GM12872 (cell line): Measurements from ENCODE around the gene ZBTB39.
A peak's percentile ranks its signal among the peaks of the same experiment; 100 is the strongest.

Source experiments
- TF ChIP-seq, protein P1 (sequence below): IDR thresholded peaks from 3 replicates; pipeline ENCODE4 v1.5.1; 2011; ENCODE audit warnings: low read depth, mild to moderate bottlenecking, low read length, moderate library complexity; ENCODE audit not compliant: insufficient read depth

Gene ZBTB39, protein sequence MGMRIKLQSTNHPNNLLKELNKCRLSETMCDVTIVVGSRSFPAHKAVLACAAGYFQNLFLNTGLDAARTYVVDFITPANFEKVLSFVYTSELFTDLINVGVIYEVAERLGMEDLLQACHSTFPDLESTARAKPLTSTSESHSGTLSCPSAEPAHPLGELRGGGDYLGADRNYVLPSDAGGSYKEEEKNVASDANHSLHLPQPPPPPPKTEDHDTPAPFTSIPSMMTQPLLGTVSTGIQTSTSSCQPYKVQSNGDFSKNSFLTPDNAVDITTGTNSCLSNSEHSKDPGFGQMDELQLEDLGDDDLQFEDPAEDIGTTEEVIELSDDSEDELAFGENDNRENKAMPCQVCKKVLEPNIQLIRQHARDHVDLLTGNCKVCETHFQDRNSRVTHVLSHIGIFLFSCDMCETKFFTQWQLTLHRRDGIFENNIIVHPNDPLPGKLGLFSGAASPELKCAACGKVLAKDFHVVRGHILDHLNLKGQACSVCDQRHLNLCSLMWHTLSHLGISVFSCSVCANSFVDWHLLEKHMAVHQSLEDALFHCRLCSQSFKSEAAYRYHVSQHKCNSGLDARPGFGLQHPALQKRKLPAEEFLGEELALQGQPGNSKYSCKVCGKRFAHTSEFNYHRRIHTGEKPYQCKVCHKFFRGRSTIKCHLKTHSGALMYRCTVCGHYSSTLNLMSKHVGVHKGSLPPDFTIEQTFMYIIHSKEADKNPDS

DNA sequence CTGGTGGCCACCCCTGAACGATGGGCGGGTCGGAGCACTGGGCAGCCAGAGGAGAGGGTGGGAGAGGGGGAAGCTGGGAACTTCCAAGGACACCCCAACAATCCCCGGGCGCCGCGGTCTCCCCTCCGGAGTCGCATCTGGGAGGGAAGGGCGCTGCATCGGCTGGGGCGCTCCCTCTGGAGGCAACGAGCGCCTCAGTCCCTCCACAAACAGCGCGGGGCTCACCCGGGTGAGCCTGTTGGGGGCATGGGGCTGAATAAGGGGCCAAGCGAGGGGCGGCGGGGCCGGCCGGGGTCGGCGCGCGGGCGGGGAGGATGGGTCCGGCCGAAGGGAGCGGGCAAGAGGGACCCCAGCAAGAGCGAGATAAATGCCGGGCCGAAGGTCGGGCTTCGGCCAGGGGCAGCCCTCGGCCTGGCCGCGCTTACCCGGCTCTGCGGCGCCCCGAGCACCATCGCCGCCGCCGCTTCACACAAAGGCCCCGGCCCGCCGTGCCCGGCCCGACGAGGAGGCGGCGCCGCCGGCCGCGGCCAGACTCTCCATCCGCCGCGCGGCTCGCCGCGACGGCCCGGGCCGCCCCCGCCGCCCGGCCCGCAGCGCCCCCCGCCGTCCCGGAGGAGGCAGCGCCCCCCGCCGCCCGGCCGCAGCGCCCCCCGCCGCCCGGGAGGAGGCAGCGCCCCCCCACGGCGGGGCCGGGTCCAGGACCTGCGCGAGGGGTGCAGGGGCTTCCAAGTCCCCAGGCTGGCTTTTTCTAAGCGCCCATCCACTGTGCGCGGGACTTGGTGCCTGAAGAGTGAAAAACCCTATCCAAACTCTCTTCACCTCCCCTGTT is at the start of gene ZBTB39:
TSS of gene ZBTB39 (minus strand) at position 567 of the 829 bp plus-strand sequence. CDS start 1,629 bp downstream, outside the sequence.
- TF ChIP-seq, protein P1, sequence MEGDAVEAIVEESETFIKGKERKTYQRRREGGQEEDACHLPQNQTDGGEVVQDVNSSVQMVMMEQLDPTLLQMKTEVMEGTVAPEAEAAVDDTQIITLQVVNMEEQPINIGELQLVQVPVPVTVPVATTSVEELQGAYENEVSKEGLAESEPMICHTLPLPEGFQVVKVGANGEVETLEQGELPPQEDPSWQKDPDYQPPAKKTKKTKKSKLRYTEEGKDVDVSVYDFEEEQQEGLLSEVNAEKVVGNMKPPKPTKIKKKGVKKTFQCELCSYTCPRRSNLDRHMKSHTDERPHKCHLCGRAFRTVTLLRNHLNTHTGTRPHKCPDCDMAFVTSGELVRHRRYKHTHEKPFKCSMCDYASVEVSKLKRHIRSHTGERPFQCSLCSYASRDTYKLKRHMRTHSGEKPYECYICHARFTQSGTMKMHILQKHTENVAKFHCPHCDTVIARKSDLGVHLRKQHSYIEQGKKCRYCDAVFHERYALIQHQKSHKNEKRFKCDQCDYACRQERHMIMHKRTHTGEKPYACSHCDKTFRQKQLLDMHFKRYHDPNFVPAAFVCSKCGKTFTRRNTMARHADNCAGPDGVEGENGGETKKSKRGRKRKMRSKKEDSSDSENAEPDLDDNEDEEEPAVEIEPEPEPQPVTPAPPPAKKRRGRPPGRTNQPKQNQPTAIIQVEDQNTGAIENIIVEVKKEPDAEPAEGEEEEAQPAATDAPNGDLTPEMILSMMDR: peak; percentile 72

DNA sequence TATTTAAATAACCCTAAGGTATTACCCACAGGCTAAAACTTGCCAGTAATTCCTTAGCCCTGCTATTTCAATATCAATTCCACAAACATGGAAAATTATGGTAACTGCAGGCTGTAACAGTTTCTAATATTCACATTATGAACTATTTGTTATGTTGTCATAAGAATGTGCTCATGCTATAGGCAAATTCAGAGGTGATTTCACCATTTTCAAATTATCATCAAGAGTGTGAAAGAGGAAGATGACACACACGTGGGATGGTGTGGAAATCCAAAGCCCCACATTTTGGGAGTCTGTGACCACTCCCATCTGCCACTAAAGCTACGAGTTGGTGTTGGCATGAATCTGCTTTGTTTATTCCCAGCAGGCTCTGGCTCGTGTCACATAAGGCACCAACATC is 49.5 kb upstream of the ZBTB39 start:
- TF ChIP-seq, protein P1: no peak

DNA sequence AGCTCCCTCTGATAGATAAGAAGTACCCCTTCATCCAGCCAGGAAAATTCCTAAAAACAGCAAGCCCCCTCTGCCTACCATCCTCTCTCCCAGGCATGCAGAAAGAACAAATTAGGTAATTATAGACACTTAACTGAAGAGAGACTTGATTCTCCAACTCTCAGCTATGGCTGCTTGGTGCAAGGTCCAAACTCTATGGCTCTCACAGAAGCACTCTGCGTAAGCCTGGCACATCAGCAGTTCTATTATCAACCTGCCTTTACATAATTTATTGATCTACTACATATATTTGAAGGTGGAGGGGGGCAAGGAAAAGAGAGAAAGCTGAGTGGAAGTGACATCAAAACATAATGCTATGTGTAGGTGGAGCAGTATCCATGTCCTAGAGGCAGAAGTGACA is 44.7 kb upstream of the ZBTB39 start:
- TF ChIP-seq, protein P1: no peak

DNA sequence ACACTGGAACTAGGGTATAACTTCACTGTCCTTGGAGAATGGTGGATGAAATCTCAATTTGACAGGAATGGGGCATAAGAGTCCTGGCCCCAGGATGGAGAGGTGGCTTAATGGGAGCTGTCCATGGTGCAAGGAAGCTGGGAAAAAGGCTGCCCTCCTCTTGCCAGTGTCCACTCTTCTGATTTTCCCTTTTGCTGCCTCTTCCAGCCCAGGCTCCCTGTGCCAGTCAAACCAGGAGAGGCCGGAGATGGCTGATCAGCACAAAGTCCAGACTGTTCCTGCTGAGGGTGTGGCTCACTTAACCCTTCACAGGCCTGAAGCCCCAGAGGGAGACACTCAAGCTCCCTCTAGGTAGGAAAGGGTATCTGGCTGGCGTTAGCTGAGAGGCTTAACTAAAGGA is 43.5 kb upstream of the ZBTB39 start, which contains the start of gene MYO1A:
TSS of gene MYO1A (minus strand) at position 240 of the 400 bp plus-strand sequence. CDS start 1,806 bp downstream, outside the sequence.
- TF ChIP-seq, protein P1: no peak

DNA sequence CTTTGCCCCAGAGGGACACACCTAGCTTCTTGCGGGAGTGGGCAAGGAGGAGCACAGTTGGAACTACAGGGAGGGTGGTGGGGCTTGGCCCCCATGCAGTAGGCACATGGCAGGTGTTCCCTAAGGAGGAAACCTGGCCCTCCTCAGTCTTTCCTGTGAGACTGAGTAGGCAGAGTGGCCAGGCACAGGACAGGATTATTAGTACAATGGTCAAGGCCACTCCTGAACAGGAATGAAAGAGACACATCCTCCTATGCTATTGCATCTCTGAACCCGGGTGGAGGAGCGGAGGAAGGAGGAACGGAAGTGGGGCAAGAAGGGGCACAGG is 42.7 kb upstream of the ZBTB39 start:
- TF ChIP-seq, protein P1: no peak

DNA sequence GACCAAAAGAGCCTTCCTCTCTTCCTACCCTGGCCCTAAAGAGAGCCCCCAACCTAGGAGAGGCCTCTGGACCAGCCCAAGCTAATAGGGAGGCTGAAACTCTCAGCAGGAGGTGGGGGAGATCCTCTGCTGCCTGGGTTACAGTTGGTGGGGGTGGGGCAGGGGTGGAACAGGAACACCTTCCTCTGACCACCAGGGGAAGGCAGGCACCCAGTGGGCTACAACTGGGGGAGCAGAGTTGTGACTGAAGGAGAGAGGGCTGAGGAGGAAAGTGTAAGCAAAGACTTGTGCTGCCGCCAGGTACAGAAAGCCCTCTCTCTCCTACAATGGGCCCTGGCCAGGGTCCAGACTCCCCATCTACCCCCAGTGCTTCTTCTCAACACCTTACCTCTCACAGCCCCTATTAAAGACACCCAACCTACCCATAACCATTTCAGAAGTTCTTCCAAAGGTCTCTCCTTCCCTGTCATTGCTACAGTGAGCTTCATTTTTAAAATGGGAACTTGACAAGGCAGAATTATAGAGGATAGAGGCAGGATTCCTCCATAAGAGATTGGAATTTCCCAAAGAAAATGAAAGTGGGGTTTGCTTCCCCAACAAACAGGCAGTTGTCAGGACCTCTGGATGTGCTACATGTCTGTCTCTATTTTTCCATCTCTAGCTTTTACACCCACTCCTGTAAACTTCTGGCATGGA is 42.2 kb upstream of the ZBTB39 start:
- TF ChIP-seq, protein P1: no peak

DNA sequence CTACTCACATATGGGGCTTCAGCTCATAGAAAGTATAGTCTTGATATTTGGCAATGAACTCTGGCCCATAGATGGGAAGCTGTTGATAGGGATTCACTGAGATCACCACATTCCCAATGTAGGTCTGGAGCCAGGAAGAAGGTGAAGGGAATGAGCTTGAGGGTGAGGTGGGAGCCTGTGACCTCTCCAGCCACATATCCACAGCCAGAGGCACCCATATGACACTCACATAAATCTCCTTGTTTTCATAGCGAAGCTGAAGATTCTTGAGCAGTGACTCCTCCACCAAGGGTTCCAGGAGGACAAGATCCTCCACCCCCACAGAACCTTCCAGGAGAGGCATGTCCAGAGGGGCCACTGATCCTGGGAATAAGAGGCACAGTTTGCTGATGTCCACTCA is 41.6 kb upstream of the ZBTB39 start:
- TF ChIP-seq, protein P1: no peak
